UCSD-AML1 (cell line): Measurements from ENCODE around the gene GRAP2.

Experiments used
- DNase-seq: peaks from one replicate; lab custom pipeline; 2025; ENCODE audit not compliant: unreplicated experiment; lab: John Stamatoyannopoulos, UW

GRAP2 gene

GRCh38 chr22:40008726-40009291 lies 107.9 kb downstream of the GRAP2 start:
- no peak for DNase-seq

DNA sequence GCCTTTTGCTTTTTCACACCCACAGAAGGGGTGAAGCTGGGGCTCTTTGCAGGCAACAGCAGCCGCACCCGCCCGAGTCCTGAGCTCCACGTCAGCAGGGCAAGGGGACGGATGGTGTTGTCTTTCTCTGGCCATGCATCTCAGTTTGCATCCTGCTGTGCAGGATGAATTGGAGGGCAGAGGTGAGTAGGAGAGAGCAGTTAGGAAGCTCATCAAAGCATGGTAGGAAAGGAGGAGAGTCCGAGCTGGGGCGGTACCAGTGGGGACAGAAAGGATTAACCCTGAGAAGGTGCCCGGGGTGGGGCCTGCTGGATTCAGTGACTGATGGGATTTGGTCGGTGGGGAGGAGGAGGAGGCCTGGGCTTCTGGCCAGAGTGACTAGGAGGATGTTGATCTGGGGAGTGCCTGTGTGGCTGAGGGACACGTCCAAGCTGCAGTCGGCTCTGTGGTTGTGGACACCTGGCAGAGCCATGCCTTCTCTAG lies 108.4 kb downstream of the GRAP2 start:
- no peak for DNase-seq

DNA sequence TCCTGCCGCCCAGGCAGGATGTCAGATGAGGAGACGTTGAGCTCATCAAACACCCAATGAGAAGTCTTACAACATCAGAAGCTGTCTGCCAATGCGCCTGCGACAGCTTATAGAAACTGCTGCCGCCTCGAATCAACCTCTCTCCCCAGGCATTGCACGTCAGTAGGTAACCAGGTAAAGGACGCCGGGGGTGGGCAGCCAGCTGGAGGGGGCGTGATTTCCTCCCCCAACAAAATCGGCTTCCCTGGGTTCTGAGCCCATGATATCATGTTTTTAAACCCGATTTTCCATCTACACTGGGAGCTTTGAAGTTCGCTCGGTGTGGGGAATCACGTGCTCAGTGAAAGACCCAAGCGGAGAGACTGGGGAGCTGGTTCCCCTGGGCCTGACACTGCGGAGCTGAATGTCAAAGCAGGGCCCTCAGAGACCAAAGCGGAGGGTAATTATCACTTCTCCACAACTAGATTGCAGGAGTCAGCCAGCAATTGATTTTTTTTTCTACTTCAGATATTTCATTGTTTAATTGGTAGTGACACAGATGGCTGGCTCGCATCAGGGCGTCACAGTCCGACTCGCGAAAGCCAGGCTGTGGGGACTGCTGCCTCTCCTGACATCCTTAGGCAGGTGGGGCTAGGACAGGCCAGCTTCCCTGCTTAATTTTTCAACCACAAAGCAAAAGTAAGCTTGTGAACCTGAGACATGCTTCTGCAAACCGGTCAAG lies 109.2 kb downstream of the GRAP2 start:
- DNase-seq = no peak

GRCh38 chr22:40010746-40011145 lies 109.9 kb downstream of the GRAP2 start:
- no peak for DNase-seq

DNA sequence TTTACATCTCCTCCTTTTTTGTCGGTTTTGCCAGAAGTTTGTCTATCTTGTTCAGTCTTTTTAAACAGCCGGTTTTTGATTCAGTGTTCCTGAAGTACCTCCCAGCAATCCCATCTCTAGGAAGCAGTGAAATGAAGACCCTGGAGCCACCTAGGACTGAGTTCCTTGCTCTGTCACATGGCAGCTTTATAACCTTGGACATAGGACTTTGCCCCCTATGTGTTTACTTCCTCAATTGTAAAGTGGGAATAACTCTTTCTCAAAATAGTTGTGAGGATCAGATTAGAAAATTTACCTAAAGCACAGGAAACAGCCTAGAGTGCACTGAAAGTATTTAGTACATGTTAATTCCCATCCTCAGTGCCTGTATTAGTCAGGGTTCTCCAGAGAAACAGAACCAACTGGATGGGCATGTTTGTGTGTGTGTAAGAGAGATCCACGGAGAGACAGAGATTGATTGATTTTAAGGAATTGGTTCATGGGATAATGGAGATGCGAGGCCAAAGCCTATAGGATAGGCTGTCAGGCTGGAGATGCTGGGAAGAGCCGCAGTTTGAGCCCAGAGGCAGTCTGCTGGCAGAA lies 113.9 kb downstream of the GRAP2 start:
- DNase-seq = no peak

DNA sequence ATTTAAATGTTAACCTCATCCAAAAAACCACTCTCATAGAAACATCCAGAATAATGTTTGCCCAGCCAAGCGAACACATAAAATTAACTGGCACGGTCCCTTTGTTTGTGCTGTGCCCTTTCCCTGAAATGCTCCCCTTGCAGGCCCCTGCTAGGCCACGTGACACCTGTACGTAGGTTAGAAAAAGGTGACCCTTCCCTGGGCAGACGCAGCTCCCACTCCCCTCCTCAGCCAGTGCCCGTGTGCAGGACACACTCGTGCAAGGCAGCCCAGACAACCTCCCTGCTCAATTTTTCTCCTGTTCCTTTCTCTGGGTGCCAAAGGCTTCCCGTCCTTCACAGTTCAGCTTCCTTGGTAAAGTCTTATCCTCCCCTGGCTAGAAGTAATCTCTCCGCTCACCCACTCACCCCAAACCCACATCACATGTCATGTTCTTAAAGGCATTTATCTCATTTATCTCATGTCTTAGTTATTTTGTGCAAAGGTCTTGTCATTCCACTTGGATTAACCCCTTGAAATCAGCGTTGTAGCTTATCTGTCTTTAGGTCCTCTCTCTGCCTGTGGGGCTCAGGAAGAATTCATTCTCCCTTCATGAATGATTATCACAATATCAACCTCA lies 114.6 kb downstream of the GRAP2 start:
- DNase-seq = no peak

GRCh38 chr22:40018051-40018450 lies 117.2 kb downstream of the GRAP2 start:
- DNase-seq = no peak

GRCh38 chr22:40019100-40019499 lies 118.2 kb downstream of the GRAP2 start:
- no peak for DNase-seq

GRCh38 chr22:40020956-40021355 lies 120.1 kb downstream of the GRAP2 start:
- DNase-seq = no peak

DNA sequence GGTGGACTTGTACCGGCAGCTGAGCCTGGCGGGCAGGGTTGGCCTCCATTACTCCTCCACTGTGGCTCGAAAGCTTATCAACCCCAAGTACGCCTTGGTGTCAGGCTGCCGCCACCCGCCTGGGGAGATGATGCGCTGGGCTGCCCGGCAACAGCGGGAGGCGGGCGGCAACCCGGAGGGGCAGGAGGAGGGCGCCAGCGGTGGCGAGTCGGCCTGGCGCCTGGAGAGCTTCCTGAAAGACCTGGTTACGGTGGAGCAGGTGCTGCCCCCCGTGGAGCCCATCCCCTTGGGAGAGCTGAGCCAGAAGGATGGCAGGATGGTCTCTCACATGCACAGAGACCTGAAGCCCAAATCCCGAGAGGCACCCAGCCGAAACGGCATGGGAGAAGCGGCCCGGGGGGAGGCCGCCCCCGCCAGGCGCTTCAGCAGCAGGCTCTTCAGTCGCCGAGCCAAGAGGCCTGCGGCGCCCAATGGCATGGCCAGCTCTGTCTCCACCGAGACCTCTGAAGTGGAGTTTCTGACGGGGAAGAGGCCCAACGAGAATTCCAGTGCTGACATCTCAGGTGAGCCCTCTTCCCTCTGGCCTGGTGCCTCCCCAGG lies 120.6 kb downstream of the GRAP2 start:
- no peak for DNase-seq

- DNase-seq = no peak
Observed at GRCh38 chr22:40022536-40023240, 121.8 kb downstream of the GRAP2 start.
